HG03064 (cell line): Measurements from ENCODE around the gene EEFSEC.

Source experiments
- ATAC-seq: cut with Tn5 transposase; IDR thresholded peaks from one replicate; pipeline ENCODE4 v1.9.1; 2021; ENCODE audit warnings: low read depth; ENCODE audit not compliant: unreplicated experiment

Gene EEFSEC

GRCh38 chr3:128238184-128238489, 84.9 kb downstream of the EEFSEC start:
- no peak for ATAC-seq

- ATAC-seq = no peak
These were observed 86.0 kb downstream of the EEFSEC start for GRCh38 chr3:128239304-128239703.

GRCh38 chr3:128240232-128240631, 87.0 kb downstream of the EEFSEC start:
- no peak for ATAC-seq

- no peak for ATAC-seq
These were observed 88.5 kb downstream of the EEFSEC start for GRCh38 chr3:128241741-128242140.

- ATAC-seq = no peak
These were observed 89.7 kb downstream of the EEFSEC start for GRCh38 chr3:128242818-128243601.

- ATAC-seq = no peak
These were observed 90.6 kb downstream of the EEFSEC start for GRCh38 chr3:128243602-128244504.

- ATAC-seq = no peak
These were observed 92.2 kb downstream of the EEFSEC start for GRCh38 chr3:128245460-128245859.

GRCh38 chr3:128247666-128248409, 94.6 kb downstream of the EEFSEC start:
- ATAC-seq = no peak

GRCh38 chr3:128252083-128252482, 98.8 kb downstream of the EEFSEC start:
- no peak for ATAC-seq

GRCh38 chr3:128253150-128253549, 99.9 kb downstream of the EEFSEC start:
- ATAC-seq = no peak

GRCh38 chr3:128254066-128254590, 100.8 kb downstream of the EEFSEC start:
- no peak for ATAC-seq

GRCh38 chr3:128254967-128255366, 101.7 kb downstream of the EEFSEC start:
- ATAC-seq = no peak

- no peak for ATAC-seq
These were observed 102.8 kb downstream of the EEFSEC start for GRCh38 chr3:128256131-128256530.

- ATAC-seq = no peak
These were observed 104.4 kb downstream of the EEFSEC start for GRCh38 chr3:128257632-128258031.

GRCh38 chr3:128260275-128260674, 107.0 kb downstream of the EEFSEC start:
- ATAC-seq = no peak

GRCh38 chr3:128262457-128262856, 109.2 kb downstream of the EEFSEC start:
- no peak for ATAC-seq

GRCh38 chr3:128263118-128263517, 109.8 kb downstream of the EEFSEC start:
- ATAC-seq = no peak

GRCh38 chr3:128263946-128264345, 110.7 kb downstream of the EEFSEC start:
- no peak for ATAC-seq

- ATAC-seq = no peak
These were observed 113.2 kb downstream of the EEFSEC start for GRCh38 chr3:128266453-128266852.

- ATAC-seq = no peak
These were observed 114.3 kb downstream of the EEFSEC start for GRCh38 chr3:128267541-128267940.
